Activated naive CD8-positive, alpha-beta T cell treated with anti-CD3 and anti-CD28 coated beads, Interleukin-2, amount 50 U/mL, for 24 hours (primary cell): ENCODE data around the gene L3MBTL4.
"Not testable (repeated sequence)": the region's sequence is repeated elsewhere in the genome, so short reads cannot be mapped to it uniquely, and the experiment has no call there.

Experiments used
- ATAC-seq: fragments of 150-1000 bp; cut with Tn5 transposase; one replicate; pipeline ENCODE4 v1.10.0; 2021
- DNase-seq: peaks from one replicate; pipeline ENCODE4 v3.0.0; 2021
- H3K27ac Mint-ChIP-seq: one replicate; pipeline ENCODE4 v1.8.0; 2021; ENCODE audit warnings: mild to moderate bottlenecking, mixed read lengths
- H3K27me3 Mint-ChIP-seq: one replicate; pipeline ENCODE4 v1.8.0; 2021; ENCODE audit warnings: mixed read lengths
- H3K36me3 Mint-ChIP-seq: one replicate; pipeline ENCODE4 v1.8.0; 2021; ENCODE audit warnings: low read depth, mixed read lengths
- H3K4me1 Mint-ChIP-seq: one replicate; pipeline ENCODE4 v1.8.0; 2021; ENCODE audit warnings: mixed read lengths
- H3K4me3 Mint-ChIP-seq: one replicate; pipeline ENCODE4 v1.8.0; 2021; ENCODE audit warnings: mild to moderate bottlenecking, moderate library complexity, mixed read lengths
- H3K9me3 Mint-ChIP-seq: one replicate; pipeline ENCODE4 v1.8.0; 2021; ENCODE audit warnings: mixed read lengths

The L3MBTL4 gene

DNA sequence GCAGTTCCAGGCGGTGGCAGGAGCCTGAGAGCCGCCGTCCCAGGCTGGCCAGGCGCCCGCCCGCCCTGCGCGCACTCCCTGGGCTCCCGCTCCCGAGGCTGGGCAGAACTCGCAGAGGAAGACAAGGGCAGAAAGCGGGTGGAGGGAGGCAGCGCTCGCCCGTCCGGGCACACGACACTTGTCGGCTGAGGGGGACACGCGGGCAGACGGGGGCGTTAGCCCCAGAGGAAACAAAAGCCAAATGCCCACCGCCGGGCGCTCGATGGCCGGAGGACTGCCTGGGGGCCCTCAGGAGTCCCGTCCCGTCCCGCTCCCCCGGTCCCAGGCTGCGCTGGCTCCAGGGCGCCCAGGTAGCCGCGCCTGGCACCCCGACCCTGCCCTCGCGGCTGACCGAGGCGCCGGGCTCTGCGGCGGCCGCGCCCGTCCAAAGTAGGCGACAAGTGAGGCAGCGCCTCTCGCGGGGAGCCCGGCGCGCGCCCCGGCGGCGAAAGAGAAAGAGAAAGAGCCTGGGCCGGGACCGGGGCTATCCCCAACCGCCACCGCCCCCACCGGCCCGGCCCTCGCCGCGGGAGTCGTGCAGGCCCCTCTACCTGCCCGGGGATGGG lies 491 bp downstream of the L3MBTL4 start:
- Mint-ChIP-seq H3K9me3 (peaks cover 6% of the 10 kb centered on the region), H3K27ac (no peak overlapping the region), H3K4me1 (peaks cover 12% of the 10 kb centered on the region), H3K27me3 (peaks cover 26% of the 10 kb centered on the region), H3K36me3 (no peaks in the 10 kb centered on the region), H3K4me3 (peak overlapping the region; percentile 58)
- DNase-seq (peak; percentile 56), ATAC-seq (peak; percentile 80)

DNA sequence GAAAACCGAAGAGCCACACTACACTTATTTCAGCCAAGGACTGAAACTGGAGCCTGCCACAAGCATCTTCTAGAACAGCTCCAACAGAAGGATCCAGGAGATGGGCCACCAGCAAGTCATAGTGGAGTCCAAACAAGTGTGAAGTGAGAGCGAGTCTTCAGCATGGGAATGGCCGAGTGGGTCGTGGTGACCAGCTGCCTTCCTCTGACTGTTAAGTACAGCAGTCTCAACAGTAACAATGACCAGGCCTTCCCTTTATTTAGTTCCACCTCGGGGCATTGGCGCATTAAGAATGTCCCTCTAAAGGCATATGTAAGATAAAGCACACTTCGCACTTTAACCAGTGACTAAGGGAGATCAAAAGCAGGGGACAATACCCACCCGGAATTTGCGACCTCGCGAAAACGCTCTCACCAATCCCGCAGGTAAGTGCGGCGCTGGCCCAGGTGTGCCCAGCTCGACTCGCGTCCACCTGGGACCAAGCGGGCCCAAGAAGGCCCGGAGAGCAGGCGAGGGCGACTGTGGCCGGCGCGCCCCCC lies 1.1 kb downstream of the L3MBTL4 start:
- no peak overlapping the region for H3K27ac Mint-ChIP-seq
- DNase-seq (no peak), ATAC-seq (no peak)
- peak overlapping the region; percentile 58 for H3K4me3 Mint-ChIP-seq
- no peaks in the 10 kb centered on the region for H3K36me3 Mint-ChIP-seq
- H3K9me3 Mint-ChIP-seq = peaks cover under 1% of the 10 kb centered on the region
- peaks cover 12% of the 10 kb centered on the region for H3K4me1 Mint-ChIP-seq
- peaks cover 26% of the 10 kb centered on the region for H3K27me3 Mint-ChIP-seq

DNA sequence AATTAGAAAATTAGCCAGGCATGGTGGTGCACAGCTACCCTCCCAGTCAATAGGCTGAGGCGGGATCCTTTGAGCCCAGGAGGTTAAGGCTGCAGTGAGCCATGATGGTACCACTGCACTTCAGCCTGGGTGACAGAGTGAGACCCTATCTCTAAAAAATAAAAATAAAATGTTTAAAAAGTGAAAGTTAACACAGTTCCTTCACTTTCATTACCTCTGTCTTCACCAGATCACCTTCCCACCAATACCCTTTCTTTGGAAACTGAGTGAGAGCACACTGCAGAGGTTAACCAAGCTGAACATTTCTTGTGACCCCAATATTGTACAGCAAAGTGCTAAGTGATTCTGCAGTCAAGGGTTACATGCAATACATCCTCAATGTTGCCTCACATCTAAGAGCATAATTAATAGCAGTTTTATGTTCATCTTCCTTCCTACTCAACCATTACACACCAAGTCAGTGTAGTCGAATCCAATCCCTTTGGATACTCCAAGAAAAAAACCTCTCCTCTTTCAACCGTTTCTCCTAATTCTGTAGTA lies 1.7 kb downstream of the L3MBTL4 start:
- no peaks in the 10 kb centered on the region for H3K9me3 Mint-ChIP-seq
- no peaks in the 10 kb centered on the region for H3K36me3 Mint-ChIP-seq
- H3K4me1 Mint-ChIP-seq = peaks cover 12% of the 10 kb centered on the region
- ATAC-seq (no peak), DNase-seq (no peak)
- peak overlapping the region; percentile 58 for H3K4me3 Mint-ChIP-seq
- peaks cover 26% of the 10 kb centered on the region for H3K27me3 Mint-ChIP-seq
- H3K27ac Mint-ChIP-seq = no peak overlapping the region

DNA sequence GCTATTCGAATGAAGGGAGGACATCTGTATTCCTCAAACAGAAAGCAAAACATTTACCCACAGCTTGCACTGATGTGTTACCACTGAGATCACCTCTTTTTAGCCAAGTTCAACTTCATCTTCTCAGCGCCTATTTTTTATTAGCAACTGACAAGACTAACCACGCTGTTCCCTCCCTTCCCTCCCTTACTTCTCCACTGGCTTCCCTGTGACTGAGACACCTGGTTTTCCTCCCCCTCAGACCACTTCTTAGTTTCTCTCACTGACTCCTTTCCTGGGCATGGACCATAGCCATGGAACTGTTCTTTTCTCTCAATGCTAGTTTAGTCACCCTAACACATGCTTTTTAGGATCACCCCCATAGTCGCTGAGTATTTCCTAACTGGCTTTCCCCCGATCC lies 3.3 kb downstream of the L3MBTL4 start:
- ATAC-seq = no peak
- peaks cover 15% of the 10 kb centered on the region for H3K4me1 Mint-ChIP-seq
- DNase-seq = no peak
- no peaks in the 10 kb centered on the region for H3K9me3 Mint-ChIP-seq
- H3K27ac Mint-ChIP-seq = no peak overlapping the region
- peaks cover 23% of the 10 kb centered on the region for H3K27me3 Mint-ChIP-seq
- H3K36me3 Mint-ChIP-seq = no peaks in the 10 kb centered on the region
- H3K4me3 Mint-ChIP-seq = no peak overlapping the region

DNA sequence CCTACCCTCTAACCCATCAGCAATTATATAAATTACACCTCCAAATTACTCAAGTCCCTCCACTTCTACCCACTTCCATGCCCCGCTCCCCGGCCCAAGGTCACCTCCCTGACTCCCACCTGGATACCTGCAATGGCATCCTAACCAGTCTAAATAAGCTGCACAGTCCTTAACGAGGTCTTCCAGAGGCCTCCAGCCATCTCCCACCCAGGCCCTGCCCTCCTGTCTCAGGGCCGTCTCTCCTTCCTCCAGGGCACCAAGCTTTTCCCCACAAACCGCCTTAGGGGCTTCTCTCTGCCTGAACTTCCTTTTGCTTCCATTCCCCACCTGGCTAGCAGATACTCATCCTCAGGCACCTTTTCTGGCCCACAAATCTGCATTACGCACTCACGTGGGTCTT lies 4.8 kb downstream of the L3MBTL4 start:
- Mint-ChIP-seq H3K9me3 (no peaks in the 10 kb centered on the region), H3K4me1 (peaks cover 11% of the 10 kb centered on the region), H3K27ac (no peak overlapping the region), H3K4me3 (no peak overlapping the region), H3K36me3 (no peaks in the 10 kb centered on the region), H3K27me3 (peaks cover 10% of the 10 kb centered on the region)
- DNase-seq (no peak), ATAC-seq (no peak)

DNA sequence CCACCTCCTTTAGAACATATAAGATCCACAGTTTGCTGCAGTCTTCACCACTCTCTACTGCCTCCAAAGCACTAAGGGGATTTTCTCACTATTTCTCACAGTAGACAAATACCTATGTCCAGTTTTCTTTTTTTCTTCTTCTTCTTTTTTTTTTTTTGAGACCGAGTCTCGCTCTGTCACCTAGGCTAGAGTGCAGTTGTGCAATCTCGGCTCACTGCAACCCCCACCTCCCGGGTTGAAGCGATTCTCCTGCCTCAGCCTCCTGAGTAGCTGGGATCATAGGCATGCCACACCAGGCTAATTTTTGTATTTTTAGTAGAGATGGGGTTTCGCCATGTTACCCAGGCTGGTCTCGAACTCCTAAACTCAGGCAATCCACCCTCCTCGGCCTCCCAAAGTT lies 6.2 kb downstream of the L3MBTL4 start:
- H3K36me3 Mint-ChIP-seq, H3K4me3 Mint-ChIP-seq, H3K9me3 Mint-ChIP-seq, H3K4me1 Mint-ChIP-seq, H3K27ac Mint-ChIP-seq, ATAC-seq, DNase-seq, H3K27me3 Mint-ChIP-seq: not testable (repeated sequence)

DNA sequence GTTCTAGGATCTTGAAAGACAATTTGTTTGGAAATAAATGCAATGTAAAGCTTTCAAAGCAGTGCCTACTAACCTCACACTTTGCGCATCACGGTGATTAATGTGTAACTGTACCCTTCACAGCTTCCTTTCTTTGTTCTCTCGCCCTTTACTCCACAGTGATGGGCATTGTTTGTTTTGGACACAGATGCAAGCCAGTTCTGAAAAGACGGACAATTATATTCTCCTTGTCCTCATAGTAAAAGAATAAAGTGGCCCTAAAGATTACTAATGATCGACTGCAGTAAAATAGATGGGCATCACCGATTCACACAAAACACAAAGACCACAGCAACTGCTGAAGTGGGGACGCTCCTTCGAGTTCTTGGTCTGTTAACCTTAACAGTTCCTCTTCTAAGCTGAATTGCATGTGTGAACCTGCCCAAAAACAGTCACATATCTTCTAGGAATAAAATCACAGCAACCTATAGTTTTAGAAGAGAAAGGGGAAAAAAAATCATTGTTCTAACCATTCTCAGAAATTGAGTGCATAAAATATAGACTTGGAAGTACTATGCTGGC lies 7.7 kb downstream of the L3MBTL4 start:
- DNase-seq = no peak
- Mint-ChIP-seq H3K36me3 (no peaks in the 10 kb centered on the region), H3K9me3 (no peaks in the 10 kb centered on the region), H3K4me1 (peaks cover 3% of the 10 kb centered on the region), H3K4me3 (no peak overlapping the region), H3K27me3 (peaks cover 2% of the 10 kb centered on the region), H3K27ac (no peak overlapping the region)
- no peak for ATAC-seq

DNA sequence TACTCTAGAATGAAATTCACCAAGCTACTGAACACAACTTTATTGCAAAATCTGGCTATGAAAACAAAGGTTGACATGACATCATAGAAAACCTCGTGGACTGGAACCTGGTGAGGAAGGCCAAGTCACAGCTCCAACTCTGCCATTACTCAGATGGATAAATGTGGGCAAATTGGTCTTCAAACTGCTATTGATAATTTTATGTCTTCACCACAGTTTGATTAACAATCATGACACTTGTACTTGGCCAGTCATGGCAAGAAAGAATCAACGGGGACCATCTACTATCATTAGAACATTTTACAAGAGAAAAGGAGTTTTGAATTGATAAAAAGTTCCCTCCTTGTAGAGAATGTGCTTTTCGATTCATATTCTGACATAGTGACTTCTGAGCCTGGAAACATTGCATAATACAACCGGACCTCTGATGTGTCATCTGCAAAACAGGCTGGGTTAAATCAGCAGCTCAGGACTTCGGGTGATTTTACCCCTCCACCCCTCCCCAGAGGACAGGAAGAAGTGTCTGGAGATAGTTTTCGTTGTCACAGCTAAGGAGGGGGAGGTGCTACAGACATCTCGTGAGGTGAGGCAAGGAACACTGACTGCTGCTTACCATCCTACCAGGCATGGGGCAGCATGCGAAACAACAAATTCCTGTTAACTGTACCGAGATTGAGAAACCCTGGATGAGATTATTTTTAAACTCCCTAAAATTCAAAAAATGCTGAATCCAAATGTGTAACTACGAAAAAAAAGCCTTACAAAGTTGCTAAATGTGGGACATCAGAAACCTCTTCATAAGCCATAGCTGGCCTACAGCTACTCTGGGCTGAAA lies 8.4 kb downstream of the L3MBTL4 start:
- no peak for DNase-seq
- no peak overlapping the region for H3K27ac Mint-ChIP-seq

DNA sequence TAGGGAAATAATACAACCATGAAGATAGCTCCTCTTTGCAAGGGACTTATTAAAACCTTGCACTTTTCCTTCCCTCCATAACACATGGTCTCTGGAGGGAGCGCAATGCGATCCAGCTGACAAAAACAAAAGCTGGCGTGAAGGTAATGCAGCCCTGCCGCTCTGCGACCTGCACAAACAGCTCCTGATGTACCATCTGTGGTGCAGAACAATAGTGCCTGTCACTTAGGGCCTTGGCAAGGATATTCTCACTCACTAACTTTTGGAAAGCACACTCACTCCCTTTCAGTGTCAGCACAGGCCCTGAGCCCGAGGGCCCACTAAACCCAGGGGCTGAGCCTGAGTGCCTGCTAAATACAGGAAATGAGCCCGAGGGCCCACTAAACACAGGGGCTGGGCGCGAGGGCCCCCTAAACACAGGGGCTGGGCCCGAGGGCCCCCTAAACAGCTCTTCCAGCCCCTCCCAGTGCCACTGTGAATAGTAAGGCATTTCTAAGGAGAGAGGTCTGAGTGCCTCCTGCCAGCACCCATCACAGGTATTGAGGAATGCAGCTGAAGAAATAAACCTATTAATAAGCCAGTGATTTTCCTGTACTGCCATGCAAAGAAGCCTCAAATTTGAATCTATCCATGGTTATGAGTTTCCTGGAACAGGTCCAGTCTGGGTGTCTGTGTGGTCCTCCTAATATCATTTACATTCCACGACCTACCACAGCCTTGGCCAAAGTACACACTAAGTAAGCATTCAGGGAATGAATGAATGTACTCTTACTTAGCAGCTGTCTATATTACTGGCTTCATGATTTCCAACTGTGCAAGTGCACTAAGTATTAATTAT lies 9.3 kb downstream of the L3MBTL4 start:
- Mint-ChIP-seq H3K27me3 (no peaks in the 10 kb centered on the region), H3K9me3 (no peaks in the 10 kb centered on the region), H3K4me3 (no peak overlapping the region), H3K27ac (no peak overlapping the region), H3K36me3 (no peaks in the 10 kb centered on the region), H3K4me1 (peaks cover 3% of the 10 kb centered on the region)
- DNase-seq (no peak), ATAC-seq (no peak)

More for the DNA sequence above, 8.4 kb downstream of the L3MBTL4 start:
- Mint-ChIP-seq H3K9me3 (no peaks in the 10 kb centered on the region), H3K27me3 (no peaks in the 10 kb centered on the region), H3K4me3 (no peak overlapping the region), H3K4me1 (peaks cover 3% of the 10 kb centered on the region), H3K36me3 (no peaks in the 10 kb centered on the region)
- no peak for ATAC-seq

DNA sequence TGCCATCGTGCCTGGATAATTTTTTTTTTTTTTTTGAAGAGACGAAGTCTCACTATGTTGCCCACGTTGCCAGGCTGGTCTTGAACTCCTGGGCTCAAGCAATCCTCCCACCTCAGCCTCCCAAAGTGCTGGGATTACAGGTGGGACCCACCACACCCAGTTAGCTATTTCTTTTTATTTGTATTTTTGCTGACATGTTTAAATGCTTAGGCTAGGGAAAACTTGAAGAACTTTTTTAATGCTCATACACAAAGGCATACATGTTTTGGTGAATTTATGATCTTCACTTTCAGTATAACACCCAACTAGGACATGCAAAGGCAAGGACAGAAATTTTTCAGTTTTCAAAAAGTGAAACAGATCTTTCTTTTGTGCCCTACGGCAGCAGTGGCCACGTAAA lies 9.9 kb downstream of the L3MBTL4 start:
- Mint-ChIP-seq H3K4me1 (peaks cover 3% of the 10 kb centered on the region), H3K4me3 (no peak overlapping the region), H3K9me3 (no peaks in the 10 kb centered on the region), H3K27me3 (no peaks in the 10 kb centered on the region), H3K36me3 (no peaks in the 10 kb centered on the region), H3K27ac (no peak overlapping the region)
- DNase-seq (no peak), ATAC-seq (no peak)

DNA sequence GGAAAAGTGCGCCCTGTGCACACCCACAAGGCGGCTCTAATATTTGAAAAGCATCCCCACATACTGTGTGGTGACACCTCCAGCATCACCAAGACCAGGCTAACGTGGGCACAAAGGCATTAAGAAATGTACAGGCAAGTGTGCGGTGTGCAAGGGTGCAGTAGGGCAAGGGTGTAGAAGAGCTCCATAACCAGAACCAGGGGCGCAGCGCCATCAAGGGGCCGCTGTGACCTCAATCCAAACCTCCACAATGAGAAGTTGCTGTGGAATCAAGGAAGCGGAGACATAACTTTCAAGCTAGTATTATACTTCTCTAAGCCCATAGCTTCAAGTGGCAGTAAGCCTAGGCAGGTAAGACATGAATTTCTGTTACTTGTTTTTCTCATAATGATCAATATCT lies 13.0 kb downstream of the L3MBTL4 start:
- no peaks in the 10 kb centered on the region for H3K4me1 Mint-ChIP-seq
- no peak overlapping the region for H3K4me3 Mint-ChIP-seq
- DNase-seq (no peak), ATAC-seq (no peak)
- no peaks in the 10 kb centered on the region for H3K9me3 Mint-ChIP-seq
- H3K27ac Mint-ChIP-seq = no peak overlapping the region
- no peaks in the 10 kb centered on the region for H3K36me3 Mint-ChIP-seq
- H3K27me3 Mint-ChIP-seq = no peaks in the 10 kb centered on the region

DNA sequence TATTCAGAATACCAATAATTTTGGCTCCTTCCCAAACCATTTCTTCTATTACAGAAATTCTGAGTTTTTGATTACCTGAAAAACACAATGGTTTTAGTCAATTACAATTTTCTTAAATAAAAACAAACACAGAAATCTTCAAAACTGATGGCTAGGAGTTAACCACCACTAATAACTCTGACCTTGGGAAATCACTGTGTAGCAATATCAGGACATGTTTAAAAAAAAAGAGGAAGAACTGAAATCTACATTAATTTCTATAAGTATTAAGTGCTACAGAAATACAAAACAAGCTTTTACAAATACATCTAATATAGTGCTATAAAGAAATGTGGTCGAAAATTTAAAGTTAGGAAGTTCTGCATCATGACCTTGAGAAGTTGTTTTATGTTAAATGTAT lies 14.9 kb downstream of the L3MBTL4 start:
- no peaks in the 10 kb centered on the region for H3K36me3 Mint-ChIP-seq

DNA sequence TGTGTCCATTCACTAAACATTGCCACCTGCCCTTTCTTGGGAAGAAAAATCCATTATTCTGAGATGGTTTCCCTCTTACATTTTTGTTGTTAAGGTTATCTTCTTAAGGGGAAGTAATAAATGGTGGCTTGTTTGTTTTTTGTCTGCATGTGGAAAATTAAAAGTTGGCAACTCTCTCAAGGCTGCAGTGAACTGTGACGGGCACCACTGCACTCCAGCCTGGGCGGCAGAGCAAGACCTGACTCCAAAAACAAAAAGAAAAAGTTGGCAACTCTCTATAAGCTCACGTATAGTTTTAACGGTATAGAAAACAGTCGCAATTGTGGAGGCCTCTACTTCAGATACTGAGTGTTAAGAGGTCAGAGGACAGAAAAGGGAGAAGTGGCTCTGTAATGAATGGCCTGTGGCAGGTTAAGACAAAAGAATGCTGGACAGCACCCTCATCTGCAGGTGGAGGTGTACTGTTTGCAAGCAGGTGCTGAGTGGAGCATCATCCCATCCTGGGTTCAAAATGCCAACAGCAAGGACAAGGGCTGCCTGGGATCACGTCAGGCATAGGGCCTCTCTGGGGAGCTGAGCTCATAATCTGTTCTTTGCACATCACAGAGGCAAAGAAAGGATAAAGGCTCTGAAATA lies 16.7 kb downstream of the L3MBTL4 start:
- ATAC-seq (no peak), DNase-seq (no peak)
- H3K4me1 Mint-ChIP-seq = no peaks in the 10 kb centered on the region
- no peak overlapping the region for H3K4me3 Mint-ChIP-seq
- peaks cover 1% of the 10 kb centered on the region for H3K36me3 Mint-ChIP-seq
- no peaks in the 10 kb centered on the region for H3K9me3 Mint-ChIP-seq
- no peaks in the 10 kb centered on the region for H3K27me3 Mint-ChIP-seq
- no peak overlapping the region for H3K27ac Mint-ChIP-seq

More for the DNA sequence above, 14.9 kb downstream of the L3MBTL4 start:
- ATAC-seq (no peak), DNase-seq (no peak)
- no peak overlapping the region for H3K27ac Mint-ChIP-seq
- no peaks in the 10 kb centered on the region for H3K27me3 Mint-ChIP-seq
- H3K4me1 Mint-ChIP-seq = no peaks in the 10 kb centered on the region
- H3K4me3 Mint-ChIP-seq = no peak overlapping the region
- no peaks in the 10 kb centered on the region for H3K9me3 Mint-ChIP-seq

DNA sequence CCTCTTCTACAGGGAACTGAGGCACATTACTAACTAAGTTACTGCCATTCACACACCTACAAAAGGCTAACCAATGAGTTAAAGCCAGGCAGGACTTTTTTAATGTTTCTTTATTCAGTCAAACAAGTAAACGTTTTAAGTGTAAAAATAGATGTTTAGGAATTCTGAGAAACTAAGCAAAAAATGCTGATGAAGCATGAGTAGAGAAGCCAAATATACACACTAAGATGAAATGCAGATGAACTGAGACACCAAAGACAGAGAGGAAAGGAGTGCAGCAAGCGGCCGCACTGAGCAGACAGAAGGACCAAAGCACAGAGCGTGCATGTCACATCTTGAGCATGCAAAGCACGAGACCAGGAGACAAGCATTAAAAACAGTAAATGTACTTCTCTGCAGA lies 17.9 kb downstream of the L3MBTL4 start:
- Mint-ChIP-seq H3K36me3 (peaks cover 1% of the 10 kb centered on the region), H3K27me3 (no peaks in the 10 kb centered on the region), H3K9me3 (peaks cover 2% of the 10 kb centered on the region), H3K4me1 (no peaks in the 10 kb centered on the region), H3K27ac (no peak overlapping the region), H3K4me3 (no peak overlapping the region)
- DNase-seq (no peak), ATAC-seq (no peak)
